Erythroblast (primary cell): ENCODE measurements around the gene COMMD2.

Source experiments
- DNase-seq, 2 experiments: peaks; one replicate each; lab custom pipeline; 2025; lab: John Stamatoyannopoulos, UW
- GATA1 ChIP-seq: IDR thresholded peaks from 2 replicates; pipeline ENCODE4 v1.6.1; 2011; ENCODE audit warnings: low read depth, mild to moderate bottlenecking, control low read depth, low read length, moderate library complexity
- POLR2A ChIP-seq: IDR thresholded peaks from 2 replicates; pipeline ENCODE4 v1.6.1; 2011; ENCODE audit warnings: mild to moderate bottlenecking, low read length

COMMD2 gene

DNA sequence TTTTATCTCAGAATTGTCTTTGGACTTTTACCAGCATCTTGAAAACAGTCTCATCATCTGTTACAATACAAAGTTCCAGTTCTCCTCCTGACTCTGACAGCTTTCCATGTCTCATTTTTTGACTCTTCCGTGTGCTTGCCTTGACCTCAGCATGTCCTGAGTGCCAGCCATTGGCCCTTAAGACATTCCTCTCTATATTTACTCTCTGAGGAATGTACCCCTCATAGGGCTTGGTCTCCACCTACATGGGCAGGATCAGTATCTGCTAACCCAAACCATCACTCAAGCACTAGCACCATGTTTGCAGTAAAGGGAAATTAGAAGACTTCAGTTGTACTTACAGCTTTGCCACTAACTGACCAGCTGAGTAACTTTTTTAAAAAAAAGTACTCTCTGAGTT is 23.9 kb upstream of the COMMD2 start:
- no peak for DNase-seq
- TF ChIP-seq GATA1 (no peak), POLR2A (no peak)

DNA sequence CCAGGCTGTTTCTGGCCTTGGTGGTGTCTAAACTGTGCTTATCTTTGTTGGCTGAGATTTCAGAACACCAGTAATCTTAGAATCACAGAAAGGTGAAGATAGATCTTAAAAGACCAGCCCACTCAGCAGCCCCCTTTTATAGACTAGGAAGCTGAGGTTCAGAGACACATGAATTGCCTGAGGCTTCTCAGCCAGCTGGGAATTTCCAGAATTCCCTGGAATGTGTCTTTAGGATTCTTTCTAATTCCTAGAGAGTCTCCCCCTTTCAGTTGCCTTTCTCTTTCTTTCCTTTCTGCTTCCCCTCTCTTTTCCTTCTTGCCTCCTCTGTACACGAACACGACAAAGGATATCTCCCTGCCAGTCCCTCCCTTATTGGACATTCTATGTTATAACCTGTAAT is 20.6 kb upstream of the COMMD2 start:
- TF ChIP-seq GATA1 (no peak), POLR2A (no peak)
- no peak for DNase-seq

DNA sequence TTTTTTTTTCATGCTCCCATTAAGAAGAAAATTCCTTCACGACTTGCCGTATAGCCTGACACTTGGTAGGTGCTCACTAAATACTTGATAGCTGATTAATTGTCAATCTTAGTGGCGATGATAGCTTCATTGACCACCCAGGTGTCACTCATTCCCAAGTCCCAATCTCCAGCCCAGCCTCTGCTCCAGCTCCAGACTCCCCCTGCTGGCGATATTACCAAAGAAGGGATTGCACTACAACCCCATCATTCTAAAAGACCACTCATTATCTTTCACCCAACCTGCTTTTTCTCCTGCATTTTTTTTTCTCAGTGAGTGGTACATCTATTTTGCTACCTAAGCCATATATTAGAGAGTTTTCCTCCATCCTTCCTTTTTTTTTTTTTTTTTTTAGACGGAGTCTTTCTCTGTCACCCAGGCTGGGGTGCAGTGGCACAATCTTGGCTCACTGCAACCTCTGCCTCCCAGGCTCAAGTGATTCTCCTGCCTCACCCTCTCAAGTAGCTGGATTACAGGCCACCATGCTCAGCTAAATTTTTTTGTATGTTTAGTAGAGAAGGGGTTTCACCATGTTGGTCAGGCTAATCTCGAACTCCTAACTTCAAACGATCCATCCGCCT is 19.5 kb upstream of the COMMD2 start:
- peak; percentile 27 to 65 for DNase-seq
- TF ChIP-seq POLR2A (no peak), GATA1 (no peak)

DNA sequence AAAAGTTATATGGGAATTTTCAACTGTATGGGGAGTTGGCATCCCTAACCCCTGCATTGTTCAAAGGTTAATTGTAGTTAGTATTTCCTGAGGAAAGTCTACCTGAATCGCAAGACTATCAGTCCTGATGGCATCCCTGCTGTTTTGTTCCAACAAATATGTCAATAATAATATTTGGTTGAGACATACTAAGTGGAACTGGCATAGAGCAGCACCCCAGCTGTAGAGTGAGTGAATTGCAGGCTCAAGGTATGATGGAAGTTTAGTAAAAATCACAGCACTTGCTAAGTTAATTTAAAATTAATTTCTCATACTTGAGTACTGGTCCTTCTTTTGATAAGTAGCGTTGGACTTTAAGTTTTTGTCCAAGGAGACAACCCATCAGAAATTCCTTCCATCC is 18.0 kb upstream of the COMMD2 start:
- TF ChIP-seq GATA1 (no peak), POLR2A (no peak)
- DNase-seq: no peak

DNA sequence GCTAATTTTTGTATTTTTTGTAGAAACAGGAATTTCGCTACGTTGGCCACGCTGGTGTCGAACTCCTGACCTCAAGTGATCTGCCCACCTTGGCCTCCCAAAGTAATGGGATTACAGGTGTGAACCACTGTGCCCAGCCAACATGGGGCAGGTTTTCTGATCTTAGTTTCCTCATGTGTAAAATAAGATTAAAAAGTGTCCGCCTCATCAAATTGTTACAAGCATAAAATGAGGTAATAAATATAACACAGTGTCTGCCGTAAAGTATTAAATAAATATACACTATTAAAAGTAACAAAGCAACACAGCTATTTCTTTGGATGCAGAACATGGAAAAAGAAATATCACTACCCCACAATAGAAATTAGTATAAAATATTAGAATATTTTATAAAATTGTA is 16.4 kb upstream of the COMMD2 start:
- no peak for TF ChIP-seq GATA1
- no peak for TF ChIP-seq POLR2A
- DNase-seq: no peak

DNA sequence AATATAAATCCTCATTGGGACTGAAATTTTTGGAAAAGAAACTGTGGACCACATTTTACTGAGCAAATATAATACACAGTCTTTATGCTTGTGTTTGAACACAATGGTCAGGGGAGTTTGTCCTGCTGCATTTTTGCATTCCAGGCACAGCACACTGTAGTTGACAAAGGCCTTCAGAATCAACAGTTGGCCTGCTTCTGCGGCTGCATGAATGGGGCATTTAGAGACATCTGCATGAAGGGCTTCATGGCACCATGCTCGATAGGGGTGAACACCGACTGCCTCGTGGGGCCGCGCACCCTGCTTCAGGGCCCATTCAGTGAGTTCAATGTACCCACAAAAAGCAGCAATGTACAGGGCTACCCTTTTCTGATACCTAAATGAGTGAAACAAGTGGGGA is 15.4 kb upstream of the COMMD2 start:
- TF ChIP-seq POLR2A (no peak), GATA1 (no peak)
- no peak for DNase-seq

DNA sequence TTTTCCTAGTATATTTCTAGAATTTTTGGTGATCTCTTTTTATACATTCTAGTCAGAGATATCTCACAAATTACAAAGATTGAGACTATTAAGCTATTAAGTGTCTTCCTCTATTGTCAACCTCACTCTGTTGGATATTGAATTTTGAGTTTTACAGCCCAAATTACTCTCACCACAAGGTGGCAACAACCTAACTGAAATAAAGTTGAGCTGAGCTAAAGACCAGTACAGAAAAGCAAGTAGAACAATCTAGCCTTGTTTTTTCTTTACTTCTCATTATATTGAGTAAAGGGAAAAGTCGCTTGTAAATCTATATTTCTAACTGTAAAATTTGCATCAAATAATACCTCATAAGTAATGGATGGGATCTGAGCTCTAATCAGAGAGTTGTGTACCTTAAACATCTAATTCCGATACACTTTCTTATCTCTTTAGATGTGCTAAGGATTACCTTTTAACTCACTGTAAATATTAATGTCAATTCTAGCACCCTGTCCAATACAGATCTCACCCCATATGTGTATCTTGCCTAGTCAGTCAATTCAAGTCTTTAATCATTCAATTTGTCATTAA is 13.6 kb upstream of the COMMD2 start:
- DNase-seq: peak; percentile 2 to 17
- TF ChIP-seq POLR2A (no peak), GATA1 (no peak)

DNA sequence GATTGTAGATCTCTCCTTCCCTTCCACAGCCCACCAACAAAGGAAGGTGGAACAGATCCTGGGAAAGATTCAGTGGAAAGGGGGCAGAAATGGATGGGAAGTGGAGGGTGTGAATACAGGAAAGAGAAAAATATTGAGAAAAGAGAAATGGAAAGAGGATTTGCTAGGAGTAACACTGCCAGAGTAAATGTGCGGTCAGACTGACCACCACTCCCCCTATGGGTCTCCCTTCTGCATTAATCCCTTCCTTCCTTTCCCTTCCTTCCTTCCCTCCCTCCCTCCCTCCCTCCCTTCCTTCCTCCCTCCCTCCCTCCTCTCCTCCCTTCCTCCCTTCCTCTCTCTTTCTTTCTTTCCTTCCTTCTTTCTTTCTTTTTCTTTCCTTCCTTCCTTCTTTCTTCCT is 12.0 kb upstream of the COMMD2 start:
- no peak for DNase-seq
- TF ChIP-seq POLR2A (no peak), GATA1 (no peak)

DNA sequence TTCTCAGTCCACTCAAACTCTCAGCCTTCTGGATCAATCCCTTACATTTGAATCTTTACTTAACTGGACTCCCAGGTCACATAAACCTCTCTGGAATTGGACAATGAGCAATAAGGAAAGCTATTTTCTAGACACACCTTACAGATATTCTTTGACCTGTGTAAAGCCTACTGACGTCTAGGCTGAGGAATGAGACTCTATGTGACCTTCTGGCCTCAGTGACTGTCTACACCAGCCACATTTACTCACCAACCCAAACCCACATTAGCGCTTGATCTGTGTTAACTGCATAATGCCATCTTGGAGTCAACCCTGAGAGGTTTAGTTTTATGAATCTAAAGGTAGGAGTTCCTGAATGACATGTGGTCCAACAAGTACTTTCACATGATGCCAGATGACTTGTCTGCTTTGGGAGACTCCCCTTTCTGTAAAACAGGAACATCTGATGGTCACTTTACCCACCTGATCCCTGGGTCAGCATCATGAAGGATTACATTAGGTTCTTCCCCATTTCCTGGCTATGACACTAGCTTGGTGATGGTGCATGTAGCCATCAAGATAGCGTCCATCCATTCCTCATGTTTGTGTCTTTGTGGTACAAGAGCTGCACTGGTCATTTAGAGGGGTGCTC is 11.4 kb upstream of the COMMD2 start:
- TF ChIP-seq GATA1 (no peak), POLR2A (no peak)
- DNase-seq: no peak

DNA sequence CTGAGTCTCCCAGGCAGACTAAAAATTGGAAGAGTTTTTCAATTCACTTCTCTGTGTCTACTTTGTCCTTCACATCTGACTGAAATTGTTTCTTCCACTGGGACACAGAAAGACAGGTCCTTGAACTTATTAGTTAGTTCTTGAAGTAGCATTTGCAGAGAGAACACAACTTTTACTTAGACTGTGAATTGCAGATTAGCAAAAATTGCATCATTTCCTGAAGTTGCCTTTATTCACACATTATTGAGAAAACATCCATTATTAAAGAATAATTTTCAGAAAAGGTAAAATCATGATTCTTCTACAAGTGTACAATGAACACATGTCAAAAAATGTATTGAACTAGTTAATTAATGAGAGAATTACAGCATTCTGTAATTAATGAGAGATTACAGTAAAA is 1.4 kb upstream of the COMMD2 start:
- peak in 1 of 2 experiments; percentile 8 for DNase-seq
- TF ChIP-seq GATA1: no peak
- no peak for TF ChIP-seq POLR2A

DNA sequence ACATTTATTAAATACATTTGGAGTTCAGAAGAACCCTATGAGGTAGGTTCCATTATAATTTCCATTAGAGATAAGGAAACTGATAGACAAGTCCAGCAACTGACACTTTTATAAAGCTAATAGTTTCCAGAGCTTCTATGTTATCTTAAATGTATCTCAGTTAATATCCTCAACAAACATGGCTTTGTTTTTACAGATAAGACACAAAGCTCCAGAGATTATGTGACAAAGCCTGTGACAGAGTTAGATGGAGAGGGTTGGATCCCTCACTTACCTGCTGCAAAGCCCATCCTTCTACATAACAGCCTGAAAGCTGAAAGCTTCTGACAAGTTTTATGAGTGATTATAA is 473 bp upstream of the COMMD2 start:
- TF ChIP-seq GATA1 (no peak), POLR2A (no peak)

DNA sequence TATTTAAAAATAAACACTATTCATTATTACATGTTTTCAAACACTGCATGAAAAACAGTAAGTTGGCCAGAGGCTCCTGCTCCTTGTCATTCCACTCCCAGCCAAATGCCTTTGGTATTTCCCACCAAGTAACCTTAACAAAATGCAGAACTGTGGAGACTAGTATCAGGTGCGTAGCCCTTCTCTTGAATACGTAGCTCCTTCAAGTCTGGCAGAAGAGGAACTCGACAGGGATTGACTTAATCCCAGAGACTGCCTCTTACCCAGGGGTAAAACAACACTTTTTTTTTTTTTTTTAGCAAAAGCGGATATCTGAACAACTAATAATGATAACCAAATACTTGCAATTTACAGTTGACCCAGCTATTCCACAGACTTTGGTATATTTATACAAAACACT is 738 bp downstream of the COMMD2 start:
- TF ChIP-seq GATA1 (no peak), POLR2A (no peak)
- peak in 1 of 2 experiments; percentile 45 for DNase-seq

More for the DNA sequence above, 473 bp upstream of the COMMD2 start:
- DNase-seq: no peak

DNA sequence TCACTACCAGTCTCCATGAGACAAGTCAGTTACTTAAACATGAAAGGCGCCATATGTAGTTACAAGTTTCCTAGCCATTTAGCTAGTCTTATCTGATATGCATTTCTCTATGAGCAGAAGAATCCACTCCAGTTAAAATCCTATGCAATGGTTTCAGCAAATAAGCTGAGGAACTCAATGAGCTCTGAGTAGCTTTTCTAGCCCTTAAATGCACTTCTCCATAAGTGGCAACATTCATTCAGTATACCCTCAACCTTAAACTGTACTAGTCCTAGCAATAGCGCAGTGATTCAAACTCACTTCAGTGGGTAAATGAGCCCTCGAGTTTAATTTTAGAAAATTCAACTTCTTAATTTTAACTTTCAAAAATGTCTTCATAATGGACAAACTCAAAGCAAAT is 7.7 kb downstream of the COMMD2 start:
- no peak for DNase-seq
- TF ChIP-seq POLR2A (no peak), GATA1 (no peak)

DNA sequence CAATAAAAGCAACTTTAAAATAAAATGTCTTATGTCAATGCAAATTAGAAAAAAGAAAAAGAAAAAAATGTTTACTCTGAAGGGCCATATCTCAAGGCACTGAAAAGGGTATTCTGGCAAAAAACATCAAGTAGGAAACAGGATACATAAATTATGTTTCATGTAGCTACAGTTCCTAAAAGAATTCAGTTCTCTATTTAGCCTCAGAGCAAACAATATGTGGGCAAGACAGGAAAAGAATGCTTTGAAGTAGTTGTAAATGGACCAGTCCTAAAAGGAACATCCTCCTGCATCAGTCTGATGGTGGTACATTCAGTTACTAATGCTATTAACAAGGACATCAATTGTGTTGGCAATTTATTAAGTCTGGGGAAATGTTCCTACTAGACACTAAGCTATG is 8.1 kb downstream of the COMMD2 start:
- DNase-seq: no peak
- TF ChIP-seq GATA1 (no peak), POLR2A (no peak)

DNA sequence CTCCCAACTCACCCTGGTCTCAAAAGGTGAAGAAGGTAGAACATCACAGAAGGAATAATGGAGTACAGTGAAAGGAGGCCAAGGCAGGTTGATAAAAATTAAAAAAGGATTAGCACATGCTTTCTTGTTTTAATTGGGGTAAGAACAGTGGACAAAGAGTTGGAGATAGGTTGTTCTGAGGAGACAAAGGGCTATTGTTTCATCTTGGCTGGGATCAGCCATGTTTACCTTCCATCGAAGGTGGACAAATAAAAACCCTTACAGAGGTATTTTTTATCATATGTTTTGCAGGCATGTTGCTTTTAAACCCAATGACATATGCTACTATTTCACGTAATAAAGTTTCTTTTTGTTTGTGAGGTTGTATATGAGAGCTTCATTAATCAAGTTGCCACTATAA is 12.9 kb downstream of the COMMD2 start:
- no peak for DNase-seq
- TF ChIP-seq POLR2A (no peak), GATA1 (no peak)
